HCT116 (cell line): ENCODE measurements around the gene GMDS. TPM values are rescaled to one million over a fixed set of nuclear protein-coding genes. Genes with fewer than 3 reads are reported as not detected.

ENCODE experiments used
- ATAC-seq: fragments of 200-7000 bp; cut with Tn5 transposase; 2 replicates; pipeline ENCODE4 v1.9.1; 2020; ENCODE audit warnings: mild to moderate bottlenecking, moderate library complexity
- BruUV-seq: library from RNA; stranded (reverse); fragments of 400-500 nt; replicated peaks from 2 replicates; lab custom pipeline; 2021; lab: Mats Ljungman, UMichigan
- CTCF ChIA-PET: fragments of 300-600 bp; sonication (Branson Sonifier 250); formaldehyde crosslinking; loops from one replicate; lab custom pipeline; 2021; ENCODE audit warnings: antibody characterized with exemption; lab: Charles Lee
- POLR2A ChIA-PET: fragments of 300-600, 350-600 bp; sonication (Branson Sonifier 250); formaldehyde crosslinking; loops from one replicate; lab custom pipeline; 2021; ENCODE audit warnings: antibody characterized with exemption; lab: Charles Lee
- RAD21 ChIA-PET, 2 experiments: fragments of 300-600 bp; sonication (Branson Sonifier 250); formaldehyde crosslinking; loops; one replicate each; lab custom pipeline; 2023; ENCODE audit warnings: low total read pairs in 2 of 2; ENCODE audit not compliant: uncharacterized antibody in 2 of 2, unreplicated experiment in 2 of 2, low non-redundant PET in 1 of 2; lab: Charles Lee
- DNase-seq: peaks from one replicate; pipeline ENCODE4 v3.0.0-alpha.2; 2010; ENCODE audit warnings: low read depth, low spot score
- H2AFZ ChIP-seq: fragments of 200-600 bp; shearing (Covaris generic), sonication (generic); 2 replicates; pipeline ENCODE4 v1.6.1; 2017; ENCODE audit warnings: low read depth, mixed run types, mixed read lengths, antibody characterized with exemption, low read length; ENCODE audit not compliant: poor library complexity, severe bottlenecking
- H3K27ac ChIP-seq: 2 replicates; pipeline ENCODE4 v1.5.1; 2012; ENCODE audit warnings: low read depth, low read length
- H3K27me3 ChIP-seq: fragments of 200-600 bp; sonication (generic); 2 replicates; pipeline ENCODE4 v1.6.1; 2016; ENCODE audit warnings: mixed run types, low read length, mixed read lengths; ENCODE audit not compliant: insufficient read depth
- H3K36me3 ChIP-seq, 2 experiments: fragments of 200-500 bp in 1 of 2; fragments of 200-600 bp in 1 of 2; sonication (Bioruptor generic) in 1 of 2; sonication (generic) in 1 of 2; 2 replicates each; pipeline versions ENCODE4 v1.5.1 to v1.6.1; 2014 to 2016; ENCODE audit warnings: low read length in 2 of 2, inconsistent platforms in 1 of 2, mixed read lengths in 1 of 2, mixed run types in 1 of 2; ENCODE audit not compliant: insufficient read depth in 2 of 2, control insufficient read depth in 1 of 2
- H3K4me1 ChIP-seq, 2 experiments: fragments of 200-600 bp in 1 of 2; sonication (generic) in 1 of 2; 2 replicates each; pipeline versions ENCODE4 v1.5.1 to v1.6.1; 2012 to 2017; ENCODE audit warnings: low read length in 2 of 2, inconsistent platforms in 1 of 2, mild to moderate bottlenecking in 1 of 2, mixed read lengths in 1 of 2, mixed run types in 1 of 2, moderate library complexity in 1 of 2; ENCODE audit not compliant: insufficient read depth in 2 of 2, control insufficient read depth in 1 of 2
- H3K4me2 ChIP-seq: fragments of 200-600 bp; sonication (generic); 2 replicates; pipeline ENCODE4 v1.6.1; 2017; ENCODE audit warnings: mixed run types, low read length, mixed read lengths
- H3K4me3 ChIP-seq, 2 experiments: fragments of 200-600 bp in 1 of 2; sonication (generic) in 1 of 2; replicated peaks in 1 of 2; 2 replicates each; pipeline ENCODE4 v1.5.1; 2011 to 2016; ENCODE audit warnings: low read length in 2 of 2, control low read depth in 1 of 2, low read depth in 1 of 2, mild to moderate bottlenecking in 1 of 2, mixed read lengths in 1 of 2, mixed run types in 1 of 2
- H3K79me2 ChIP-seq: fragments of 200-600 bp; sonication (generic); 2 replicates; pipeline ENCODE4 v1.6.1; 2017; ENCODE audit warnings: mild to moderate bottlenecking, mixed run types, low read length, moderate library complexity, mixed read lengths; ENCODE audit not compliant: insufficient read depth
- H3K9ac ChIP-seq: fragments of 200-600 bp; sonication (generic); 2 replicates; pipeline ENCODE4 v1.6.1; 2016; ENCODE audit warnings: low read length, mixed read lengths
- H3K9me2 ChIP-seq: fragments of 200-600 bp; sonication (generic), shearing (Covaris generic); 2 replicates; pipeline ENCODE4 v1.6.1; 2017; ENCODE audit warnings: mixed run types, mild to moderate bottlenecking, moderate library complexity; ENCODE audit not compliant: insufficient read depth
- H3K9me3 ChIP-seq, 2 experiments: fragments of 200-500 bp in 1 of 2; fragments of 200-600 bp in 1 of 2; sonication (Bioruptor generic) in 1 of 2; sonication (generic) in 1 of 2; 2 replicates each; pipeline ENCODE4 v1.6.1; 2014 to 2017; ENCODE audit warnings: low read length in 2 of 2, mixed read lengths in 2 of 2, inconsistent platforms in 1 of 2, low read depth in 1 of 2, mild to moderate bottlenecking in 1 of 2, mixed run types in 1 of 2, moderate library complexity in 1 of 2; ENCODE audit not compliant: control insufficient read depth in 1 of 2, insufficient read depth in 1 of 2
- H4K20me1 ChIP-seq: fragments of 200-600 bp; sonication (generic), shearing (Covaris generic); 2 replicates; pipeline ENCODE4 v1.6.1; 2017; ENCODE audit warnings: mixed run types, mild to moderate bottlenecking, moderate library complexity; ENCODE audit not compliant: insufficient read depth
- EGR1 ChIP-seq: IDR thresholded peaks from 2 replicates; pipeline ENCODE4 v1.6.1; 2012; ENCODE audit warnings: low read depth
- EZH2 ChIP-seq: fragments of 200-600 bp; sonication (generic); IDR thresholded peaks from 2 replicates; pipeline ENCODE4 v1.6.1; 2017; ENCODE audit warnings: antibody characterized with exemption, mixed run types
- FOSL1 ChIP-seq: IDR thresholded peaks from 2 replicates; pipeline ENCODE4 v1.6.1; 2012; ENCODE audit warnings: low read depth
- JUND ChIP-seq: IDR thresholded peaks from 2 replicates; pipeline ENCODE4 v1.6.1; 2012
- POLR2A ChIP-seq: IDR thresholded peaks from 2 replicates; pipeline ENCODE4 v1.7.0; 2011; ENCODE audit warnings: borderline replicate concordance; ENCODE audit not compliant: insufficient read depth, insufficient read length; ENCODE audit errors: extremely low read depth
- RAD21 ChIP-seq: IDR thresholded peaks from 2 replicates; pipeline ENCODE4 v1.6.1; 2012; ENCODE audit warnings: low read depth, mild to moderate bottlenecking
- YY1 ChIP-seq: IDR thresholded peaks from 2 replicates; pipeline ENCODE4 v1.6.1; 2011; ENCODE audit warnings: low read length, low read depth, moderate library complexity, mild to moderate bottlenecking; ENCODE audit not compliant: insufficient replicate concordance; ENCODE audit errors: extremely low read depth
- ZNF274 ChIP-seq: fragments of 200-500 bp; sonication (Bioruptor generic); IDR thresholded peaks from 2 replicates; pipeline ENCODE4 v1.6.1; 2014; ENCODE audit warnings: mild to moderate bottlenecking, low read depth, low read length, inconsistent platforms
- intact Hi-C: fragments of 100-400 bp; cut with micrococcal nuclease; formaldehyde crosslinking; loops from 2 replicates; pipeline ENCODE4 v1.10.0; 2022
- total RNA-seq: library from RNA; stranded (reverse); gene quantifications from one replicate; pipeline ENCODE4 v1.2.1, GENCODE V29; 2021; ENCODE audit not compliant: unreplicated experiment
- TF ChIP-seq, protein P1 (sequence below): IDR thresholded peaks from 2 replicates; pipeline ENCODE4 v1.6.1; 2012
- TF ChIP-seq, protein P2 (sequence below), 3 experiments: fragments of 200-600 bp in 1 of 3; sonication (generic) in 1 of 3; IDR thresholded peaks in 2 of 3; conservative IDR thresholded peaks in 1 of 3; 2 replicates each; pipeline ENCODE4 v1.5.1; 2012 to 2017; ENCODE audit warnings: low read depth in 2 of 3, low read length in 2 of 3, antibody characterized with exemption in 1 of 3, borderline replicate concordance in 1 of 3, control low read depth in 1 of 3, mild to moderate bottlenecking in 1 of 3, mixed read lengths in 1 of 3, mixed run types in 1 of 3, moderate library complexity in 1 of 3; ENCODE audit not compliant: insufficient read depth in 1 of 3

Gene GMDS
- total RNA-seq, 1 experiment from 2014 or later = 34.4 TPM

DNA sequence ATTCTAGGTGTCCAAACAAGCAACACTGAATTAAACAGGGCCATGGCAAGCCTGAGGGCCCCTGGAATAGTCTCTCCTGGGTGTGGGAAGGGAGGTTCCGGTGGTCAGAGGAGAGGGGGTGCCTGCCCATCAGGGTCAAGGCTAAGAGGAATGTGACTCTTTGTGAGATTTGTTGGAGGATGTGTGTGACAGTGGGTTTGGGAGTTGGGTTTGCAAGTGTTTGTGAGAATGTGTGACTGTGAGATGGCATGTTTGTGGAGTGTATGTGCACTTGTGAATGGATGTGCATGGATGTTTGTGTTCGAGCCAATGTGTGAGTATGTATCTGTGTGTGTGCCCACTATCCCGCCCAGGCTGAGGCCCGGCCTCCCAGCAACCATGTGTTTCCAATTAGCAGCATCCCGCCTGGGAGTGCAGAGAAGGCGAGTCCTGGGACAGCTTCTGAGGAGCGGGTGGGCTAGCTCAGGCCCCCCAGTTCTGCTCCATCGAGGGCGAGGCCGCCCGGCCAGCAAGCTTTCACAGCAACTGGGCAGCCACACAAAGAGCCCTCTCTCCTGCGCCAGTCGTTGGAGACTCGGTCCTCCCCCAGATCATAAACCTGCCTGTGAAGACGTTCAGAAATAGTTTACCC lies 623.1 kb downstream of the GMDS start:
- Histone ChIP-seq H2AFZ (no peak overlapping the region), H3K4me3 (no peak overlapping the region), H4K20me1 (no peaks in the 10 kb centered on the region), H3K27me3 (no peaks in the 10 kb centered on the region), H3K4me2 (no peak overlapping the region), H3K9ac (no peak overlapping the region)
- ChIA-PET RAD21 (no interaction called here), CTCF (interaction anchor here (1.3 kb wide), 1 partner anchor 64 kb away, joined by 3 read pairs; no protein-coding TSS in a partner anchor)
- DNase-seq = no peak
- BruUV-seq = no TSS peak
- intact Hi-C loops = no loop called here
- TF ChIP-seq EGR1 = no peak
- TF ChIP-seq ZNF274 = no peak
- TF ChIP-seq, protein P1, sequence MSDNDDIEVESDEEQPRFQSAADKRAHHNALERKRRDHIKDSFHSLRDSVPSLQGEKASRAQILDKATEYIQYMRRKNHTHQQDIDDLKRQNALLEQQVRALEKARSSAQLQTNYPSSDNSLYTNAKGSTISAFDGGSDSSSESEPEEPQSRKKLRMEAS = no peak
- TF ChIP-seq, protein P2, sequence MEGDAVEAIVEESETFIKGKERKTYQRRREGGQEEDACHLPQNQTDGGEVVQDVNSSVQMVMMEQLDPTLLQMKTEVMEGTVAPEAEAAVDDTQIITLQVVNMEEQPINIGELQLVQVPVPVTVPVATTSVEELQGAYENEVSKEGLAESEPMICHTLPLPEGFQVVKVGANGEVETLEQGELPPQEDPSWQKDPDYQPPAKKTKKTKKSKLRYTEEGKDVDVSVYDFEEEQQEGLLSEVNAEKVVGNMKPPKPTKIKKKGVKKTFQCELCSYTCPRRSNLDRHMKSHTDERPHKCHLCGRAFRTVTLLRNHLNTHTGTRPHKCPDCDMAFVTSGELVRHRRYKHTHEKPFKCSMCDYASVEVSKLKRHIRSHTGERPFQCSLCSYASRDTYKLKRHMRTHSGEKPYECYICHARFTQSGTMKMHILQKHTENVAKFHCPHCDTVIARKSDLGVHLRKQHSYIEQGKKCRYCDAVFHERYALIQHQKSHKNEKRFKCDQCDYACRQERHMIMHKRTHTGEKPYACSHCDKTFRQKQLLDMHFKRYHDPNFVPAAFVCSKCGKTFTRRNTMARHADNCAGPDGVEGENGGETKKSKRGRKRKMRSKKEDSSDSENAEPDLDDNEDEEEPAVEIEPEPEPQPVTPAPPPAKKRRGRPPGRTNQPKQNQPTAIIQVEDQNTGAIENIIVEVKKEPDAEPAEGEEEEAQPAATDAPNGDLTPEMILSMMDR (IDR thresholded peaks at IDR 0.05 in 2 of 3, conservative IDR thresholded peaks at IDR 0.05 in 1 of 3; ENCODE audit: borderline replicate concordance in 1 of 3, insufficient read depth in 1 of 3, low read depth in 2 of 3, low read length in 2 of 3) = no peak
- no peak for TF ChIP-seq YY1
- no peak for TF ChIP-seq EZH2
- no peak for TF ChIP-seq POLR2A
- no peak for TF ChIP-seq FOSL1
- no peak for TF ChIP-seq JUND
- no peak for TF ChIP-seq RAD21
- TF ChIP-seq, all 23 proteins: peak for 0
- Histone ChIP-seq H3K9me3 (no peaks in the 10 kb centered on the region), H3K4me1 (no peaks in the 10 kb centered on the region), H3K36me3 (no peaks in the 10 kb centered on the region), H3K9me2 (no peaks in the 10 kb centered on the region), H3K27ac (no peak overlapping the region), H3K79me2 (no peaks in the 10 kb centered on the region)
- no peak for ATAC-seq
- POLR2A ChIA-PET = no interaction called here
